CD4-positive, alpha-beta T cell (primary cell): ENCODE results near the gene SDK2. TPM values are rescaled to one million over a fixed set of nuclear protein-coding genes. Genes with fewer than 3 reads are reported as not detected.

Experiments
- ATAC-seq: fragments of 200-7000 bp; cut with Tn5 transposase; one replicate; pipeline ENCODE4 v1.10.0; 2022; ENCODE audit warnings: mild to moderate bottlenecking; ENCODE audit not compliant: poor library complexity
- CTCF ChIA-PET: fragments of 350-600 bp; sonication (Branson Sonifier 250); formaldehyde crosslinking; loops from one replicate; lab custom pipeline; 2021; ENCODE audit warnings: antibody characterized with exemption, inconsistent platforms; lab: Charles Lee
- POLR2A ChIA-PET: fragments of 350-600 bp; sonication (Branson Sonifier 250); formaldehyde crosslinking; loops from one replicate; lab custom pipeline; 2021; ENCODE audit warnings: antibody characterized with exemption, inconsistent platforms; lab: Charles Lee
- DNase-seq, 14 experiments: peaks; one replicate each; pipeline ENCODE4 v3.0.0-alpha.2; 2013 to 2020; ENCODE audit warnings: mixed read lengths in 2 of 14
- H3K27ac ChIP-seq, 2 donors: one replicate each; pipeline versions ENCODE4 v1.5.1 to v1.7.0; 2013; ENCODE audit warnings: low read length in 2 of 2, low read depth in 1 of 2, mild to moderate bottlenecking in 1 of 2
- H3K27me3 ChIP-seq, 2 experiments: 1 replicate in 1 of 2; 2 replicates in 1 of 2; pipeline versions ENCODE4 v1.6.1 to v1.7.0; 2013; ENCODE audit warnings: low read length in 2 of 2, control low read depth in 1 of 2, mild to moderate bottlenecking in 1 of 2, moderate library complexity in 1 of 2; ENCODE audit not compliant: insufficient read depth in 2 of 2, control insufficient read depth in 1 of 2
- H3K36me3 ChIP-seq: one replicate; pipeline ENCODE4 v1.6.1; 2013; ENCODE audit warnings: low read length, control low read depth; ENCODE audit not compliant: insufficient read depth
- H3K4me1 ChIP-seq: one replicate; pipeline ENCODE4 v1.6.1; 2013; ENCODE audit warnings: low read length, control low read depth; ENCODE audit not compliant: insufficient read depth
- H3K4me3 ChIP-seq: one replicate; pipeline ENCODE4 v1.5.1; 2013; ENCODE audit warnings: mild to moderate bottlenecking, low read length, moderate library complexity
- H3K9me3 ChIP-seq, 2 experiments: 1 replicate in 1 of 2; 2 replicates in 1 of 2; pipeline versions ENCODE4 v1.6.1 to v1.7.0; 2013; ENCODE audit warnings: low read length in 2 of 2, mild to moderate bottlenecking in 2 of 2, control low read depth in 1 of 2, moderate library complexity in 1 of 2; ENCODE audit not compliant: control insufficient read depth in 1 of 2, insufficient read depth in 1 of 2
- H3K27ac Mint-ChIP-seq: one replicate; pipeline ENCODE4 v1.8.0; 2020; ENCODE audit warnings: mixed read lengths
- H3K27me3 Mint-ChIP-seq: one replicate; pipeline ENCODE4 v1.8.0; 2021; ENCODE audit warnings: mixed read lengths
- H3K36me3 Mint-ChIP-seq: one replicate; pipeline ENCODE4 v1.8.0; 2021; ENCODE audit warnings: low read depth, mixed read lengths
- H3K4me1 Mint-ChIP-seq: one replicate; pipeline ENCODE4 v1.8.0; 2021; ENCODE audit warnings: low read depth, mixed read lengths
- H3K4me3 Mint-ChIP-seq: one replicate; pipeline ENCODE4 v1.8.0; 2020; ENCODE audit warnings: mild to moderate bottlenecking, mixed read lengths
- H3K9me3 Mint-ChIP-seq: one replicate; pipeline ENCODE4 v1.8.0; 2020; ENCODE audit warnings: mixed read lengths
- CTCF ChIP-seq: fragments of 200-600 bp; IDR thresholded peaks from one replicate; pipeline ENCODE4 v1.8.0; 2022; ENCODE audit warnings: antibody characterized with exemption, mild to moderate bottlenecking
- intact Hi-C, 2 experiments: fragments of 100-400 bp; cut with DNase I in 1 of 2; cut with micrococcal nuclease in 1 of 2; formaldehyde crosslinking; loops; one replicate each; pipeline versions ENCODE4 v1.15.1 to v1.9.0; 2023 to 2025; cut with DNase I, micrococcal nuclease
- total RNA-seq, 174 experiments: library from RNA in 2 of 174; stranded (reverse) in 2 of 174; gene quantifications; one replicate each; pipeline ENCODE4 v1.2.3 and lab custom pipeline; 2021 to 2026

The SDK2 gene
- total RNA-seq, 2 experiments from 2014 or later, result 8.1 to 8.2 TPM

DNA sequence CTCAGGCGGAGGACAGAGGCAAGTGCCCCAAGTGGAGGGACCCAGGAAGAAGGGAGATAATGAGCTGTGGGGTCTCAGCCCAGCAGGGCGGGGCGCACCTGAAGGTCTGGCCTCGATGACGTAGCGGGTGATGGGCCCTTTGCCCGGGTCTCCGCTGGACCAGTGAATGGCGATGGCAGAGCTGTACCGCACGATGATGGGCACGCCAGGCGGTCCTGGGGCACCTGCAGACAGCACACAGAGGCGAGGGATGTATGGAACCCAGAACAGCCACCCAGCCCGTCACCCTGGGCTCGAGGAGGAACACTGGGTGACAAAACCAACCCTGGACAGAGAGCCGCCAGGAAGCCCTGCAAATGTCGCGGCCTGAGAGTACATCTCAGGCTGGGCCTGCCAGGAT is 286.3 kb downstream of the SDK2 start:
- no peaks in the 10 kb centered on the region for H3K4me1 Mint-ChIP-seq
- no peak overlapping the region for H3K27ac Mint-ChIP-seq
- no peak overlapping the region for H3K4me3 ChIP-seq
- H3K27me3 Mint-ChIP-seq, result no peaks in the 10 kb centered on the region
- no peaks in the 10 kb centered on the region for H3K4me1 ChIP-seq
- H3K27ac ChIP-seq, result no peak overlapping the region
- ATAC-seq (no peak), DNase-seq (no peak)
- TF ChIP-seq CTCF, result no peak
- no peaks in the 10 kb centered on the region for H3K36me3 Mint-ChIP-seq
- ChIA-PET CTCF (no interaction called here), POLR2A (no interaction called here)
- no peaks in the 10 kb centered on the region for H3K9me3 ChIP-seq
- H3K36me3 ChIP-seq, result no peaks in the 10 kb centered on the region
- intact Hi-C loops, result loop anchor here in 1 of 2 experiments (2.0 kb wide), 1 partner anchor 23 kb away; no protein-coding TSS in a partner anchor
- no peaks in the 10 kb centered on the region for H3K9me3 Mint-ChIP-seq
- H3K27me3 ChIP-seq, result no peaks in the 10 kb centered on the region
- no peak overlapping the region for H3K4me3 Mint-ChIP-seq

GRCh38 chr17:73357318-73357717 is 286.9 kb downstream of the SDK2 start:
- CTCF ChIA-PET, result no interaction called here
- POLR2A ChIA-PET, result no interaction called here
- H3K27me3 ChIP-seq, result no peaks in the 10 kb centered on the region
- TF ChIP-seq CTCF, result no peak
- no peak overlapping the region for H3K4me3 ChIP-seq
- ATAC-seq (no peak), DNase-seq (no peak)
- H3K4me3 Mint-ChIP-seq, result no peak overlapping the region
- H3K27me3 Mint-ChIP-seq, result no peaks in the 10 kb centered on the region
- no peaks in the 10 kb centered on the region for H3K36me3 Mint-ChIP-seq
- H3K27ac Mint-ChIP-seq, result no peak overlapping the region
- no peaks in the 10 kb centered on the region for H3K4me1 Mint-ChIP-seq
- intact Hi-C loops, result loop anchor here in 1 of 2 experiments (2.0 kb wide), 1 partner anchor 23 kb away; no protein-coding TSS in a partner anchor
- H3K27ac ChIP-seq, result no peak overlapping the region
- H3K9me3 Mint-ChIP-seq, result no peaks in the 10 kb centered on the region
- H3K4me1 ChIP-seq, result no peaks in the 10 kb centered on the region
- H3K9me3 ChIP-seq, result no peaks in the 10 kb centered on the region
- H3K36me3 ChIP-seq, result no peaks in the 10 kb centered on the region

DNA sequence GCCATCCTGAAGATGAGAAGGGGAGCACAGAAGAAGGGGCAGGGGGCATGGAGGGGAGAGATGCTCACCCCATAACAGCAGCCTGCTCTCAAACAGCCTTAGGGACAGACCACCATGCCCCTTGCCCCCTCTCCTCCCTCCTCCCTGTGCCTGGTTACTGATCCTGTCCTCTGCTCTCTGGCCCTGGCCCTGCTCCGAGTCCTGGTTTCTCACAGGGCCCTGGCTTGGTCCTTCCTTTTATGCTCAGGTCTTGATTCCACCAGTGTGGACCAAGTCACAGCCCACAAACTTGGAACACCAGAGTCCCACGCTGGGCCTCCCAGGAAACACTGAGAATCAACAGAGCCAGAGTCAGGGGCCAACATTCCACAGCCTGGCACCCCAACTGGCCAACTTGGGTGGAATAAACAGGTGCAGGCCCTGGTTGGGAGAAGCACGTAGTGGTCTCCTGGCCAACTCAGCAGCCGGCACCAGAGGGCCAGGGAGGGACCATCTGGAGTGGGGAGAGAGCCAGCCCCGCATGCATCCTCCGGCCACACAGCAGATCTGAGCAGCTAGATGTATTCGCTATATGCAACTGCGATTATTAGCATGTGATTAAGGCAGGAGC is 287.6 kb downstream of the SDK2 start:
- no peaks in the 10 kb centered on the region for H3K36me3 Mint-ChIP-seq
- H3K27ac Mint-ChIP-seq, result no peak overlapping the region
- no peak for TF ChIP-seq CTCF
- DNase-seq, result no peak
- intact Hi-C loops, result loop anchor here in 1 of 2 experiments (2.0 kb wide), 1 partner anchor 24 kb away; no protein-coding TSS in a partner anchor
- CTCF ChIA-PET, result no interaction called here
- ATAC-seq, result no peak
- no peaks in the 10 kb centered on the region for H3K4me1 Mint-ChIP-seq
- no peaks in the 10 kb centered on the region for H3K27me3 ChIP-seq
- no peaks in the 10 kb centered on the region for H3K4me1 ChIP-seq
- H3K4me3 ChIP-seq, result no peak overlapping the region
- no peak overlapping the region for H3K27ac ChIP-seq
- H3K9me3 ChIP-seq, result no peaks in the 10 kb centered on the region
- H3K36me3 ChIP-seq, result no peaks in the 10 kb centered on the region
- H3K9me3 Mint-ChIP-seq, result no peaks in the 10 kb centered on the region
- no peak overlapping the region for H3K4me3 Mint-ChIP-seq
- POLR2A ChIA-PET, result no interaction called here
- no peaks in the 10 kb centered on the region for H3K27me3 Mint-ChIP-seq
